GM21825 (cell line): ENCODE data around the gene CDK5RAP3.
"Not testable (repeated sequence)": the region's sequence is repeated elsewhere in the genome, so short reads cannot be mapped to it uniquely, and the experiment has no call there.

Source experiments
- ATAC-seq: cut with Tn5 transposase; IDR thresholded peaks from one replicate; pipeline ENCODE4 v1.9.1; 2021; ENCODE audit warnings: mild to moderate bottlenecking, moderate library complexity; ENCODE audit not compliant: unreplicated experiment

CDK5RAP3 gene

GRCh38 chr17:47973541-47973940 lies 2.6 kb downstream of the CDK5RAP3 start:
- no peak for ATAC-seq

- no peak for ATAC-seq
Measured at GRCh38 chr17:47975189-47975822, 4.4 kb downstream of the CDK5RAP3 start.

DNA sequence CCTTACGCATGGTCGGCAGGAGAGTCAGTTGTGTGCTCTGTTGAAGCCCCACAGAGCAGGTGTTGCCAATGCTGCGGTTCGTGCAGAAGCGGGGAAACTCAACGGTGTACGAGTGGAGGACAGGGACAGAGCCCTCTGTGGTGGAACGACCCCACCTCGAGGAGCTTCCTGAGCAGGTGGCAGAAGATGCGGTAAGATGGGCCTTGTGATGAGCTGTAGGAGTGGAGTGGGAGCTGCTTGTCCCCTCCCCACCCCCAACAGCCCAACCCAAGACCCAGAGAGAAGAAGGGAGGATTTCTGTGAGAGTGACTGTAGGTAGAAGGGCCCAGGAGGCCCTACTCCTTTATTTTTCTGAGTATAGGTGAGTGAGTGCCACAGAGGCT lies 4.9 kb downstream of the CDK5RAP3 start:
- ATAC-seq, result no peak

DNA sequence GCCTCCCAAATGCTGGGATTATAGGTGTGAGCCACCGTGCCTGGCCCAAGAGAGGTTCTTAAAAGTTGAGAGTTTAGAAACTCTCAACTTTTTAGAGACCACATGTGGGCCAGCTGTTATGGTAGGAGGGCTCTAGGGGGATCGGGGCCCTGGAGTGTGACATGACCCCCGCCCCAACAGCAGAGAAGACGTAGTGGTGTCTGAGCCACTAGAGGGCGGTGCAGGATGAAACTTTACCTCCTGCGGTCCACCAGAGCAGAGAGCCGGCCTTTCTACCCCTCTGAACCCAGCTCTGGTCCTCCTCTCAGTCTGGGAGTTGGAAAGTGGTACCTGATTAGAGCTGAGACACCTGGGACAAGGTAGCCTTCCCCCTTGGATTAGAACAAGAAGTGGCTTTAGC lies 7.4 kb downstream of the CDK5RAP3 start:
- ATAC-seq, result no peak

GRCh38 chr17:47980541-47980940 lies 9.6 kb downstream of the CDK5RAP3 start:
- no peak for ATAC-seq

DNA sequence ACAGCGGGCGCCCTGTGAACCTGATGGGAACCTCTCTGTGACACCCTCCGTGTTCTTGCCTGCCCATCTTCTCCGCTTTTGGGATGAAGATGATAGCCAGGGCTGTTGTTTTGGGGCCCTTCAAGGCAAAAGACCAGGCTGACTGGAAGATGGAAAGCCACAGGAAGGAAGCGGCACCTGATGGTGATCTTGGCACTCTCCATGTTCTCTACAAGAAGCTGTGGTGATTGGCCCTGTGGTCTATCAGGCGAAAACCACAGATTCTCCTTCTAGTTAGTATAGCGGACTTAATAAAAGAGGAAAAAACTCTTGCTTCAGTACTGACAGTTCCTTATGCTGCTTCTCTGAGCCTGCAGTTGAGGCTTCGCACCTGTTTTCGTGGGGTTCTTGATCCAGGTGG lies 10.5 kb downstream of the CDK5RAP3 start:
- ATAC-seq, result no peak

DNA sequence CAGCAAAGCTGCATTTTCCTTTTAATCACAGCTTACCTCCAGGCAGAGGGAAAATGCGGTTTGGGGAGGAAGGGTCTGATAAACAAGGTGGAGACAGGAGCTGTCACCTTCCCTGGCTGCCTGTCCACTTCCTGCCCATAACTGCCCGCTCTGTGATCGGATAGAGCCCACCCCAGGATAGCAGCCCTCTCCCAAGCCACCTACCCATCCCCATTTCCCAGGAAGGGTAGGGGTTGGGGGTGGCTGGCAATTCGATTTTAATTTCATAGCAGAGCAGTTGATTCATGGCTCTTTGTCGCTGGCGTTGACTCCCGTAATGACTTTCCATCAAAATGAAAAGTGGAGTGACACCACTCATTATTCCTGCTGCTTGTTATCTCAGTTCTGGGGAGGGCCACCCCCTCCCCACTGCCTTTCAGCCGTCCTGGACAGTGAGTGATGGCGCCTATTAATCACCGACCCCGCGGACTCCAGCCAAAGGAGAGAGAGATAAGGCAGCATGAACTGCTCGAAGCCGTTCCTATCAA lies 11.2 kb downstream of the CDK5RAP3 start:
- ATAC-seq, result no peak

DNA sequence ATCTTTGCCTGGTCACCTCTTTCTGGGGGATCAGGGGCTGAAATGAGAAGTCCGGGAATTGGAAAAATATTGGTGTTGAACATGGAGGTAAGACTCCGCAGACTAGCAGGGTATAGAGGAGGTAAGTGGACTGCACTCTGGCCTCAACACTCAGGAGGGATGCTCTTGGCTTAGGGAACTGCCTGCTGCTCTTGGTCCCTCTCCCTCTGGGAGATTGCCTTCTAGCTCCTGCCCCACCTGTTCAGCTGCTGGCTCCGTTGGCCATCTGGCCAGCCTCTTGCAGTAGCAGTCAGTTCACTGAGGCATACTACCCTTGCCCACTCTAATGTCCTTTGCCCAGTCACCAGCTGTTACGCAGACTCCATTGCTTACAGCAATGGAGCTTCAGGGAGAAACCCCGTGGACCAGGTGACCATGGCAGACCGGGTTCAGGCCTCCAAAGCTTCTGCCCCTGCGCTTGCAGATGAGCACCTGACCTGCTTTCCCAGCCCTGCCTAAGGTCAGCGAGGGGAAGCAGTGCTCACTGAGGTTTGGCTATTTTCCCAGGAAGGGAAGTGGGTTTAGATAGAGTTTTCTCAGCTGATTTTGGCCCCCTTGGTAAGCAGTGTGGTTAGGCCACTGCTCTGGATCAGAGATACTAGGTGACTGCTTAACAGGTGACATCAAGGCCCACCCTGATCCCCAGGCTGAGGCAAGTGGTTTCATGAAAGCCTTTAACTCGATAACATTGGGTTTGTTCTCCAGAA lies 11.9 kb downstream of the CDK5RAP3 start:
- ATAC-seq, result no peak

DNA sequence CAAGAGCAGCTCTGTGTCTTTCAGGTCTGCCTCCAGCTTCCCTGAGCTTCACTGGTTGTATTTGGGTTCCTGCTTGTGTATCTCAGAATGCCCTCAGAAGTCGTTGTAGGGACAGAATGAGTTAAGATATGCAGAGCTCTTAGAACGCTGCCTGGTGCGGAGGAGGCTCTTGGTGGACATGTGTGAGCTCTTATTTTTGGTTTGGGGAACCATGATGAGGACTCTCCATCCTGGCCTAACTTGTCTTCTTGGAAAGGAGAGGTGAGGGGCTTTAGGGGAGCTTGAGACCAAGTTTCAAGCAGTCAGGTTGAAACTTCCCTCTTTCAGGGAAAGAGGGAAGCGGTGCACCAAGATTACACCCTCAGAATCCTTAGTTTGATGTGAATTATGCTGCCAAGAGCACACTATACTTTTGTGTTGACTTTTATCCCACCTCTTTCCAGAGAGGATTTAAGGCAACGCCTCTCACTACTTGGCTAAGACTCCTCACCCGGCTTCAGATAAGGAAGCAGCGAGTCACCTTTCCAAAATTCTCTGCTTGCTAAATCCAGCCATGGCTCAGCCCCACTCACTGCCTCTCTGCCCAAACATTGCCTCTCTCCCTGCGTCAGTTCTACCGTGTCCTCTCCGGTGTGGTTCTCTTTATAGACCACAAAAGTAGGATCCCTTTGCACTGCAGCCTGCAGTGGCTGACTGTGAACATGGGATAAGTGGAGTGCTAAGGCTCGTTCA lies 12.7 kb downstream of the CDK5RAP3 start:
- ATAC-seq, result no peak

DNA sequence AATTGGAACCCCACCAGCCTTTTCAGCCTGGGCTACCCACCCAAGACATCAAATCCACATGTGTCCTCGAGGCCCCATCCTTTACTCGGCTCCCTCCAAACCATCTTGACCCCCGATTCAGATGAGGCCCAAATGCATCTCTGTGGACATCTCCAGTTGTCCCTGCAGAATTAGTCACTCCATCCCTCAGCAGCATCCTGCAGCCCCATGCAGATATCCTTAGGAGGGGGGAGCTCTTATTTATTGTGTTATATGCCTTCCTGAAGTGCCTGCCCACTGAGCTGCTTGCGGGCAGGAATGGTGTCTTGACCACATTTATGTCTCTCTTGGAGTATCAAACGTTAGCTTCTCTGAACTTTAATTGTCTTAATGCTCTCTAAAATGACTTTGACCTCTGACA lies 15.6 kb downstream of the CDK5RAP3 start:
- ATAC-seq, result no peak

DNA sequence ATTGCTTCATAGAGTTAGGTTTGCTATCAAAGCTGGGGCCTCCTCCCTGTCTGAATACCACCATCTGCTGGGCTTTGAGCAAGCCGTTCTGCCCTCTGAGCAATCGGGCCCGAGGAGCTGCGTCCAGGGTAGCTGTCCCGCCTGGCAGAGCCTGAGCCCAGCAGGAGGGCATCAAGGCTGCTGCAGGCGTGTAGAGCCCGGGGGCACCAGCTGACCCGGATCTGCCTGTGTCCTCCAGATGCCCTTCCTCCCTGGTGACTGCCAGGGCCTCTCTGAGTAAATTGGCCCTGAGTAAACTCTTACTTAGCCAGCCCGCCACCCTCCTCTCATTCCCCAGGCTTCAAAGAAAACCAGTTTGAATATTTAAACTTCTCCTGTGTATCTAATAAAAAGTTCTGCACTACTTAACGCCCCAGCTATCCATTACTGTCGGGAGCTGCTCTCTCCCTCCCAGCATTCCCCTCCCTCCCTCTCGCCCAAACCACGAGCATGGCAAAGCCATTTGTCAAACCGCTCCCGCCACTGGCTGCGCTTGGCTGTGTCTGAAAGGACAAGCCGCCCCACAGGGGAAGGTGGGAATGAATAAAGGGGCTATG lies 16.4 kb downstream of the CDK5RAP3 start:
- no peak for ATAC-seq

DNA sequence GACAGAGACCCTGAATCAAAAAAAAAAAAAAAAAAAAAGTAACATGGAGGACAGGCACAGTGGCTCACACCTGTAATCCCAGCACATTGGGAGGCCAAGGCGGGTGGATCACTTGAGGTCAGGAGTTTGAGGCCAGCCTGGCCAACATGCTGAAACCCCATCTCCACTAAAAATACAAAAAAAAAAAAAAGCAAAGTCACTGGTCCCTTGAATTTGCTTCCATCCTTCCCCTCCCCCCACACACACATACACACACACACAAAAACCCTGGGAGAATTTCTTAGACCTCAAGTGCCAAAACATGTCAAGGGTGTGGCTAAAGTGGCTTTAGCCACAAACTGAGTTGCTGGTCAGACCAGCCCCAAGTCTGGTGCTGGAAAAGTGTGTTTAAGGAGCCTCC lies 17.5 kb downstream of the CDK5RAP3 start:
- ATAC-seq, result not testable (repeated sequence)

GRCh38 chr17:47989159-47989558 lies 18.2 kb downstream of the CDK5RAP3 start:
- ATAC-seq, result no peak

- no peak for ATAC-seq
Measured at GRCh38 chr17:47989700-47990099, 18.8 kb downstream of the CDK5RAP3 start.

- no peak for ATAC-seq
Measured at GRCh38 chr17:47990962-47991731, 20.2 kb downstream of the CDK5RAP3 start.

GRCh38 chr17:47992216-47992615 lies 21.3 kb downstream of the CDK5RAP3 start:
- ATAC-seq, result no peak

DNA sequence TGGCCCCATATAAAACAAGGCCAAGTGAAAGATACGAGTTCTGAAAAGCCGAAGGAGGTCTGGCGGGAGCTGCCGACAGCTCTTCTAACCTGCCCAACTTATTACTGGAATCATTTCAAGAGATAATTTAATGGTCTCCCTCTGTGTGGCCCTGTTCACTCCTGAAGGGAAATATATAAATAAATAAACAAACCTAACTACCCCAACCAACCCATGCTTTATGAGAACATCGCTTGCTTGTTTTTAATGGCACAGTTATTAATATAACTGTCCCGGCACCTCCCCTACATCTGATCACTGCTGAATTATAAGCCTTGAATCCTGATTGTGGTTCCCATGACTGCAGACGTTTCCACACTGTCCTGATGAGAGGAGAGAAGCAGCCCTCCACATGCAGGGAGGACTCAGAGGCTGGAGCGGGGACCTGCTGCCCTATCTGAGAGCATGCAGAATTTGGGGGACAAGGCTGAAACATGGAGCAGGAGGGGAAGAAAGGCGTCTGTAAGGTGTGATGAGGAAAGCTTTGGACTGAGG lies 22.2 kb downstream of the CDK5RAP3 start:
- no peak for ATAC-seq

GRCh38 chr17:47993964-47994363 lies 23.1 kb downstream of the CDK5RAP3 start:
- ATAC-seq, result no peak

DNA sequence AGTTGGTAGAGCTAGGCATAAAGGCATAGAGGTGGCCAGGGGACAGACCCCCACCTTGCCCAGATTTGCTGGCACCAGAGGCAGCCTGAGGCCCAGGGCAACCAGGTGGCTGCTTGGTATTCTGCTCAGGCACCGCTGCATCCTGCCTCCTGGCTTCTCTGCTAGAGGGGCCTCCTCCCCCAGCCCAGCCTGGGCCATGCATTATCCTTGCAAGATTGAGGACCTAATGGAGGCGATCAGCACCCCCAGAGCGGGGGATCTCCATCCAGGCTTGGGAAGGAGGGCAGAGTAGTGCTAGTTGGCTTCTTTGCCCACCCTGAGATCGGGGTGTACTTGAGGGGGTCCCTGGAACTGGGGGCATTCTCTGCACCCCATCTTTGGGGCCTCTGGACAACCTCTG lies 23.8 kb downstream of the CDK5RAP3 start:
- no peak for ATAC-seq

DNA sequence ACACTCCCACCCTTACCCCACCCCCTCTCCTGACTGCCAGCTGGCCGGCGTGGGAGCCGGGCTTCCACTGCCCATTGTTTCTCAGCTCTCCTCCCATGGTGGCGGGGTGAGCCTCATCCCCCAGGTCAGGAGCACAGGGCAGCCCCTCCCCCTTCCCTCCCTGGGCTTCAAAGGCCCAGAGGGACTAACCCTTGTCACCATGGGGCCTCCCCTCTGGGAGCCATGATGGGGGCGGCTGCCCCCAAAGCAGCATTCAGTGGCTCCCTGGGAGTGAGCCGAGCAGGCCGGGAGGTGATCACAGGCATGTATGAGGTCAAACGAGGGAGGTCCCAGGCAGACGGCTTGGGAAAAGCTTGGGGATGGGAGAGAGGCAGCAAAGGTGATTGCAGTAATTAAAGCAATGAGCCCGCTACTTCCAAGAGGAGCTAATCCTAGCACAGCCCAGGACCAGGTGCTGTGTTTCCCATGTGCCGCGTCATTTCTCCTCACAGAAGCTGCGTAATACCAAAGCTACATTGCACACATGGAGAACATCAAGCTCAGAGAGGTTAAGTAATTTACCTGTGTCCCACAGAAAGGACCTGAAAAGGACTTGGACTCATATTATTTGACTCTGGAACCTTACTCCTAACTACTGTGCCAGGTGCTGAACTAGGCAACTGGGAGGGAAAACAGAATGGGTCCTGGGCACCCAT lies 24.5 kb downstream of the CDK5RAP3 start:
- no peak for ATAC-seq
